Testis (tissue), 2 donors: ENCODE results near the gene ARAP1.

ENCODE experiments used
- POLR2A ChIP-seq: fragments of 450-650 bp; IDR thresholded peaks from one replicate; pipeline ENCODE4 v1.6.1; 2017; ENCODE audit warnings: antibody characterized with exemption, mild to moderate bottlenecking, moderate library complexity
- TF ChIP-seq, protein P1 (sequence below), 3 experiments: fragments of 450-650 bp in 2 of 3; fragments of 200-600 bp in 1 of 3; sonication (generic) in 1 of 3; IDR thresholded peaks; one replicate each; pipeline ENCODE4 v1.5.1; 2016 to 2019; ENCODE audit warnings: antibody characterized with exemption in 3 of 3, mild to moderate bottlenecking in 2 of 3, moderate library complexity in 1 of 3

DNA sequence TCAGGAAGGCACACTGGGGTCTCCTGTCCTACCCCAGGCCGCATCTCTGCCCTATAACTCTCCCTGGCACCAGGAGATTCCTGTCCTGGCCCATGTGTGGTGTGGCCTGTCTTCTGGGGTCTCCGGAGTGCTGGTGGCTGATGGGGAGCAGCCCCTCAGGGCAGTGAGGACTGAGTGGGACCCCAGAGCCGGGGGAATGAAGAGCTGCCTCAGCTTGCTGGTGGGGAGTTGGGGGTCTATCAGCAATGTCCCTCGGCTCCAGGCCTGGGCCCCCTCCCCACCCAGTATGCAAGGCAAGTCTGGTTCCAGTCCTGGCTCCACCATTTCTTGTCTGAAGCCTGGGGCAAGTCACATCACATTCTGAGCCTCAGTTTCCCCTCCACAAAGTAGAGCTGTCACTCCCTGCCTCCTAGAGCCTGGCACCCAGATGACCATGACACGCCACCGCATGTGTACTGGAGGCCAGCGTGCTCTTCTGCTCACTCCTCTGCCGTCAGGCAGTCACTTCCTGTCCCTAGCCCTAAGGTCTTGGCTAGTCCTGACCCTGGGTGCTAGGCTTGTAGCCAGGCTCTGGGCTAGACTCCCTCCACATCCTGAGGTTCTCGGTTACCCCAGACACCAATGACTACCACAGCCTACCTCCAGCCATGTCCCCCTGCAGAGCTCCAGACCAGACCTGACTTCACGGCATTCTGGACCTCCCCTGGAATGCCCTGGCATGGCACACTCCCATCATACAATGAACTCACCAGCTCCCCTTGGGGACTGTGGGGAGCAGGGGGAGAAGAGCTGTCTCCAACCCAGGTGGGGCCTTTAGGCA lies 12.8 kb downstream of the ARAP1 start:
- TF ChIP-seq, protein P1, sequence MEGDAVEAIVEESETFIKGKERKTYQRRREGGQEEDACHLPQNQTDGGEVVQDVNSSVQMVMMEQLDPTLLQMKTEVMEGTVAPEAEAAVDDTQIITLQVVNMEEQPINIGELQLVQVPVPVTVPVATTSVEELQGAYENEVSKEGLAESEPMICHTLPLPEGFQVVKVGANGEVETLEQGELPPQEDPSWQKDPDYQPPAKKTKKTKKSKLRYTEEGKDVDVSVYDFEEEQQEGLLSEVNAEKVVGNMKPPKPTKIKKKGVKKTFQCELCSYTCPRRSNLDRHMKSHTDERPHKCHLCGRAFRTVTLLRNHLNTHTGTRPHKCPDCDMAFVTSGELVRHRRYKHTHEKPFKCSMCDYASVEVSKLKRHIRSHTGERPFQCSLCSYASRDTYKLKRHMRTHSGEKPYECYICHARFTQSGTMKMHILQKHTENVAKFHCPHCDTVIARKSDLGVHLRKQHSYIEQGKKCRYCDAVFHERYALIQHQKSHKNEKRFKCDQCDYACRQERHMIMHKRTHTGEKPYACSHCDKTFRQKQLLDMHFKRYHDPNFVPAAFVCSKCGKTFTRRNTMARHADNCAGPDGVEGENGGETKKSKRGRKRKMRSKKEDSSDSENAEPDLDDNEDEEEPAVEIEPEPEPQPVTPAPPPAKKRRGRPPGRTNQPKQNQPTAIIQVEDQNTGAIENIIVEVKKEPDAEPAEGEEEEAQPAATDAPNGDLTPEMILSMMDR (IDR thresholded peaks at IDR 0.05), result no peak
- TF ChIP-seq POLR2A, result no peak
